ENCODE data around the gene SMIM44.
A peak's percentile ranks its signal among the peaks of the same experiment; 100 is the strongest.

Gene SMIM44

GRCh38 chr19:3500429-3501101 lies 17.3 kb upstream of the SMIM44 start, which contains the start of gene DOHH:
Gene DOHH, minus strand, starts transcription at chr19:3500674. Its CDS starts 3,860 bp downstream, at chr19:3496814.
- peak; percentile 96 for DNase-seq (ENCODE audit: low spot score)

- no peak for DNase-seq (ENCODE audit: low spot score)
These were observed 16.6 kb upstream of the SMIM44 start for GRCh38 chr19:3499738-3500428.

GRCh38 chr19:3497757-3498520 lies 14.7 kb upstream of the SMIM44 start:
- DNase-seq (ENCODE audit: low spot score): no peak

GRCh38 chr19:3496392-3497273 lies 13.4 kb upstream of the SMIM44 start:
- no peak for DNase-seq (ENCODE audit: low spot score)

GRCh38 chr19:3494559-3494958 lies 11.3 kb upstream of the SMIM44 start:
- DNase-seq (ENCODE audit: low spot score): no peak

- DNase-seq (ENCODE audit: low spot score): peak; percentile 98
These were observed 10.8 kb upstream of the SMIM44 start for GRCh38 chr19:3494051-3494450.

- no peak for DNase-seq (ENCODE audit: low spot score)
These were observed 10.4 kb upstream of the SMIM44 start for GRCh38 chr19:3493651-3494050.

GRCh38 chr19:3492919-3493318 lies 9.7 kb upstream of the SMIM44 start:
- DNase-seq (ENCODE audit: low spot score): no peak

- DNase-seq (ENCODE audit: low spot score): no peak
These were observed 9.0 kb upstream of the SMIM44 start for GRCh38 chr19:3492131-3492839.

GRCh38 chr19:3491396-3492119 lies 8.3 kb upstream of the SMIM44 start:
- no peak for DNase-seq (ENCODE audit: low spot score)

- DNase-seq (ENCODE audit: low spot score): no peak
These were observed 575 bp downstream of the SMIM44 start for GRCh38 chr19:3482507-3483225.

GRCh38 chr19:3481241-3482090 lies 1.8 kb downstream of the SMIM44 start:
- no peak for DNase-seq (ENCODE audit: low spot score)

- DNase-seq (ENCODE audit: low spot score): no peak
These were observed 2.7 kb downstream of the SMIM44 start, which contains the start of gene SMIM24 for GRCh38 chr19:3480383-3481091. Gene SMIM24, minus strand, starts transcription at chr19:3480525. Its CDS starts 62 bp downstream, at chr19:3480463.

- DNase-seq (ENCODE audit: low spot score): no peak
These were observed 3.4 kb downstream of the SMIM44 start for GRCh38 chr19:3479834-3480215.

GRCh38 chr19:3479177-3479833 lies 3.9 kb downstream of the SMIM44 start:
- no peak for DNase-seq (ENCODE audit: low spot score)

- DNase-seq (ENCODE audit: low spot score): no peak
These were observed 4.6 kb downstream of the SMIM44 start for GRCh38 chr19:3478409-3479176.

- no peak for DNase-seq (ENCODE audit: low spot score)
These were observed 5.3 kb downstream of the SMIM44 start for GRCh38 chr19:3477951-3478350.

Measured in globus pallidus (tissue), 1 donor.